ENCODE results near the gene SYNE1.

SYNE1 gene

GRCh38 chr6:152107973-152108372 lies 529.2 kb downstream of the SYNE1 start:
- no peak for TF ChIP-seq CTCF (IDR thresholded peaks at IDR 0.05; ENCODE audit: borderline replicate concordance, control extremely low read depth, extremely low read depth, insufficient read depth, missing control alignments)
- in situ Hi-C loops (cut with MboI; ENCODE audit: low sequenced_read_pairs, unreplicated experiment) = loop anchor here (25.0 kb wide), 1 partner anchor 421 kb away; no protein-coding TSS in a partner anchor
- no peak for DNase-seq (ENCODE audit: low spot score)

GRCh38 chr6:152100183-152100618 lies 537.0 kb downstream of the SYNE1 start:
- no peak for DNase-seq (ENCODE audit: low spot score)
- in situ Hi-C loops (cut with MboI; ENCODE audit: low sequenced_read_pairs, unreplicated experiment) = loop anchor here (25.0 kb wide), 1 partner anchor 413 kb away; no protein-coding TSS in a partner anchor
- no peak for TF ChIP-seq CTCF (IDR thresholded peaks at IDR 0.05; ENCODE audit: borderline replicate concordance, control extremely low read depth, extremely low read depth, insufficient read depth, missing control alignments)

- no peak for TF ChIP-seq CTCF (IDR thresholded peaks at IDR 0.05; ENCODE audit: borderline replicate concordance, control extremely low read depth, extremely low read depth, insufficient read depth, missing control alignments)
- DNase-seq (ENCODE audit: low spot score) = no peak
- in situ Hi-C loops (cut with MboI; ENCODE audit: low sequenced_read_pairs, unreplicated experiment) = loop anchor here (25.0 kb wide), 1 partner anchor 412 kb away; no protein-coding TSS in a partner anchor
These were observed 537.5 kb downstream of the SYNE1 start for GRCh38 chr6:152099446-152100182.

GRCh38 chr6:152098683-152099082 lies 538.5 kb downstream of the SYNE1 start:
- no peak for TF ChIP-seq CTCF (IDR thresholded peaks at IDR 0.05; ENCODE audit: borderline replicate concordance, control extremely low read depth, extremely low read depth, insufficient read depth, missing control alignments)
- DNase-seq (ENCODE audit: low spot score) = no peak
- in situ Hi-C loops (cut with MboI; ENCODE audit: low sequenced_read_pairs, unreplicated experiment) = no loop called here

- in situ Hi-C loops (cut with MboI; ENCODE audit: low sequenced_read_pairs, unreplicated experiment) = no loop called here
- no peak for DNase-seq (ENCODE audit: low spot score)
- no peak for TF ChIP-seq CTCF (IDR thresholded peaks at IDR 0.05; ENCODE audit: borderline replicate concordance, control extremely low read depth, extremely low read depth, insufficient read depth, missing control alignments)
These were observed 540.2 kb downstream of the SYNE1 start for GRCh38 chr6:152096863-152097496.

- no peak for DNase-seq (ENCODE audit: low spot score)
- peak; percentile 5 for TF ChIP-seq CTCF (IDR thresholded peaks at IDR 0.05; ENCODE audit: borderline replicate concordance, control extremely low read depth, extremely low read depth, insufficient read depth, missing control alignments)
- in situ Hi-C loops (cut with MboI; ENCODE audit: low sequenced_read_pairs, unreplicated experiment) = no loop called here
These were observed 542.1 kb downstream of the SYNE1 start for GRCh38 chr6:152094992-152095592.

Measured in GM13976 (cell line).